SK-N-SH (cell line): ENCODE results near the gene IRAK2. TPM values are rescaled to one million over a fixed set of nuclear protein-coding genes. Genes with fewer than 3 reads are reported as not detected.

Experiments used
- CTCF ChIA-PET: fragments of 300-600, 350-600 bp; formaldehyde crosslinking; extraction: SDS; loops from one replicate; lab custom pipeline; 2021; lab: Yijun Ruan, JAX
- POLR2A ChIA-PET: fragments of 350-600 bp; sonication (Branson Sonifier 250); formaldehyde crosslinking; extraction: SDS; loops from one replicate; lab custom pipeline; 2020; ENCODE audit warnings: antibody characterized with exemption, inconsistent platforms; lab: Yijun Ruan, JAX
- DNase-seq: peaks from one replicate; pipeline ENCODE4 v3.0.0; 2012
- H2AFZ ChIP-seq: fragments of 200-600 bp; sonication (generic); 2 replicates; pipeline ENCODE4 v1.8.1; 2016; ENCODE audit warnings: antibody characterized with exemption, mild to moderate bottlenecking, low read depth
- H3F3A ChIP-seq: fragments of 200-600 bp; sonication (generic); replicated peaks from 2 replicates; pipeline ENCODE3; 2016; ENCODE audit warnings: antibody characterized with exemption, mild to moderate bottlenecking; ENCODE audit not compliant: insufficient read depth
- H3K27ac ChIP-seq, 2 experiments: fragments of 200-500 bp in 1 of 2; fragments of 200-600 bp in 1 of 2; sonication (Bioruptor generic) in 1 of 2; sonication (generic), shearing (Covaris generic) in 1 of 2; 2 replicates each; pipeline versions ENCODE4 v1.5.1 to v1.6.1; 2014 to 2016; ENCODE audit warnings: low read depth in 2 of 2, inconsistent platforms in 1 of 2, low read length in 1 of 2, mild to moderate bottlenecking in 1 of 2, mixed read lengths in 1 of 2
- H3K27me3 ChIP-seq: fragments of 200-600 bp; sonication (generic), shearing (Covaris generic); 2 replicates; pipeline ENCODE4 v1.6.1; 2016; ENCODE audit warnings: mixed run types; ENCODE audit not compliant: insufficient read depth
- H3K36me3 ChIP-seq, 2 experiments: fragments of 200-500 bp in 1 of 2; fragments of 200-600 bp in 1 of 2; sonication (Bioruptor generic) in 1 of 2; sonication (generic) in 1 of 2; replicated peaks in 1 of 2; 2 replicates each; pipeline versions ENCODE3 to v1.5.1; 2014 to 2016; ENCODE audit warnings: low read length in 1 of 2, mild to moderate bottlenecking in 1 of 2; ENCODE audit not compliant: insufficient read depth in 2 of 2, control insufficient read depth in 1 of 2
- H3K4me1 ChIP-seq, 2 experiments: fragments of 200-500 bp in 1 of 2; fragments of 200-600 bp in 1 of 2; sonication (Bioruptor generic) in 1 of 2; sonication (generic), shearing (Covaris generic) in 1 of 2; 2 replicates each; pipeline versions ENCODE4 v1.5.1 to v1.6.1; 2014 to 2016; ENCODE audit warnings: low read depth in 1 of 2, low read length in 1 of 2, mixed run types in 1 of 2; ENCODE audit not compliant: insufficient read depth in 2 of 2, control insufficient read depth in 1 of 2
- H3K4me2 ChIP-seq: fragments of 200-600 bp; sonication (generic), shearing (Covaris generic); 2 replicates; pipeline ENCODE4 v1.6.1; 2017; ENCODE audit warnings: mixed run types
- H3K4me3 ChIP-seq, 2 experiments: fragments of 200-500 bp in 1 of 2; fragments of 200-600 bp in 1 of 2; sonication (Bioruptor generic) in 1 of 2; sonication (generic), shearing (Covaris generic) in 1 of 2; 2 replicates each; pipeline versions ENCODE4 v1.5.1 to v1.8.1; 2014 to 2016; ENCODE audit warnings: low read depth in 2 of 2, inconsistent platforms in 1 of 2, low read length in 1 of 2, mild to moderate bottlenecking in 1 of 2, mixed read lengths in 1 of 2, moderate library complexity in 1 of 2
- H3K79me2 ChIP-seq: fragments of 200-600 bp; sonication (generic); 2 replicates; pipeline ENCODE4 v1.8.1; 2017; ENCODE audit warnings: mild to moderate bottlenecking; ENCODE audit not compliant: insufficient read depth
- H3K9ac ChIP-seq: fragments of 200-600 bp; sonication (generic); 2 replicates; pipeline ENCODE4 v1.6.1; 2017; ENCODE audit warnings: mixed run types
- H3K9me2 ChIP-seq: fragments of 200-600 bp; sonication (generic); 2 replicates; pipeline ENCODE4 v1.6.1; 2017; ENCODE audit warnings: mixed run types
- H3K9me3 ChIP-seq: fragments of 200-600 bp; sonication (generic); 2 replicates; pipeline ENCODE4 v1.6.1; 2017; ENCODE audit warnings: mixed run types, mild to moderate bottlenecking, moderate library complexity
- H4K20me1 ChIP-seq: fragments of 200-600 bp; sonication (generic); 2 replicates; pipeline ENCODE4 v1.6.1; 2017; ENCODE audit warnings: mild to moderate bottlenecking, mixed run types; ENCODE audit not compliant: insufficient read depth
- CHD2 ChIP-seq: fragments of 150-350 bp; IDR thresholded peaks from 2 replicates; pipeline ENCODE4 v1.6.1; 2018; ENCODE audit warnings: low read length; ENCODE audit not compliant: partially characterized antibody
- ELF1 ChIP-seq: IDR thresholded peaks from 2 replicates; pipeline ENCODE4 v1.4.0; 2012
- EP300 ChIP-seq, 2 experiments: IDR thresholded peaks; 2 replicates each; pipeline versions ENCODE4 v1.4.0 to v1.6.1; 2012; ENCODE audit warnings: borderline replicate concordance in 1 of 2, low read depth in 1 of 2, low read length in 1 of 2
- FOSL2 ChIP-seq: IDR thresholded peaks from 2 replicates; pipeline ENCODE4 v1.4.0; 2012; ENCODE audit warnings: low read depth, mild to moderate bottlenecking, moderate library complexity, borderline replicate concordance
- FOXJ3 ChIP-seq: sonication (generic); formaldehyde crosslinking; IDR thresholded peaks from 2 replicates; pipeline ENCODE4 v1.5.1; 2020; ENCODE audit warnings: mild to moderate bottlenecking, missing genetic modification reagents
- FOXM1 ChIP-seq: IDR thresholded peaks from 2 replicates; pipeline ENCODE4 v1.4.0; 2012; ENCODE audit warnings: low read depth, mild to moderate bottlenecking
- GABPA ChIP-seq: IDR thresholded peaks from 2 replicates; pipeline ENCODE4 v1.4.0; 2012; ENCODE audit warnings: low read depth, mild to moderate bottlenecking
- GATA2 ChIP-seq: sonication (generic); formaldehyde crosslinking; IDR thresholded peaks from 2 replicates; pipeline ENCODE4 v1.5.0; 2020; ENCODE audit warnings: mild to moderate bottlenecking, missing genetic modification reagents
- JUND ChIP-seq: IDR thresholded peaks from 2 replicates; pipeline ENCODE4 v1.4.0; 2012
- MEF2A ChIP-seq: IDR thresholded peaks from 2 replicates; pipeline ENCODE4 v1.4.0; 2012; ENCODE audit warnings: low read depth, borderline replicate concordance
- MXI1 ChIP-seq: IDR thresholded peaks from 2 replicates; pipeline ENCODE4 v1.6.1; 2012; ENCODE audit warnings: mild to moderate bottlenecking, low read depth, low read length, improper control_type of control experiment
- NRF1 ChIP-seq: IDR thresholded peaks from 2 replicates; pipeline ENCODE4 v1.6.1; 2012; ENCODE audit warnings: low read depth, mild to moderate bottlenecking, low read length
- RAD21 ChIP-seq: IDR thresholded peaks from 2 replicates; pipeline ENCODE4 v1.6.1; 2012; ENCODE audit warnings: mild to moderate bottlenecking, low read length
- RCOR1 ChIP-seq: fragments of 150-350 bp; IDR thresholded peaks from 2 replicates; pipeline ENCODE4 v1.6.1; 2017; ENCODE audit warnings: antibody characterized with exemption, low read length
- RFX5 ChIP-seq: IDR thresholded peaks from 2 replicates; pipeline ENCODE4 v1.6.1; 2012; ENCODE audit warnings: mild to moderate bottlenecking, improper control_type of control experiment, low read length
- RXRA ChIP-seq: IDR thresholded peaks from 2 replicates; pipeline ENCODE4 v1.4.0; 2012; ENCODE audit warnings: low read depth, mild to moderate bottlenecking, borderline replicate concordance
- TAF1 ChIP-seq: IDR thresholded peaks from 2 replicates; pipeline ENCODE4 v1.6.1; 2012; ENCODE audit warnings: low read depth, mild to moderate bottlenecking, low read length, moderate library complexity, borderline replicate concordance
- TCF12 ChIP-seq: IDR thresholded peaks from 2 replicates; pipeline ENCODE4 v1.4.0; 2012
- TEAD4 ChIP-seq: IDR thresholded peaks from 2 replicates; pipeline ENCODE4 v1.4.0; 2012; ENCODE audit warnings: mild to moderate bottlenecking, borderline replicate concordance; ENCODE audit not compliant: insufficient read depth
- YY1 ChIP-seq: IDR thresholded peaks from 2 replicates; pipeline ENCODE4 v1.4.0; 2012; ENCODE audit warnings: low read depth, mild to moderate bottlenecking
- WGBS: methylation state at CpG from one replicate; pipeline ENCODE4 v1.1.6; 2017; ENCODE audit warnings: low lambda C conversion rate; 5-methylcytosine and 5-hydroxymethylcytosine counted together
- polyA plus RNA-seq, 3 experiments: library from polyadenylated mRNA; depleted of rRNA; stranded (reverse); fragments of >200 nt; gene quantifications; 2 replicates each; pipeline ENCODE4 v1.2.3, GENCODE V29; 2012
- TF ChIP-seq, protein P1 (sequence below): IDR thresholded peaks from 2 replicates; pipeline ENCODE4 v1.6.1; 2012; ENCODE audit warnings: mild to moderate bottlenecking, low read depth, low read length, moderate library complexity
- TF ChIP-seq, protein P2 (sequence below): IDR thresholded peaks from 2 replicates; pipeline ENCODE4 v1.4.0; 2012; ENCODE audit warnings: low read depth, borderline replicate concordance
- TF ChIP-seq, protein P3 (sequence below): IDR thresholded peaks from 2 replicates; pipeline ENCODE4; 2012
- TF ChIP-seq, protein P4 (sequence below): fragments of 150-350 bp; IDR thresholded peaks from 2 replicates; pipeline ENCODE4 v1.6.1; 2016; ENCODE audit warnings: mild to moderate bottlenecking, low read depth, low read length
- TF ChIP-seq, protein P5 (sequence below): IDR thresholded peaks from 2 replicates; pipeline ENCODE4 v1.4.0; 2012; ENCODE audit warnings: low read depth, borderline replicate concordance

The IRAK2 gene
- polyA plus RNA-seq, 1 of the 3 experiments (the other 2 are of a cell fraction) = 7.7 TPM

DNA sequence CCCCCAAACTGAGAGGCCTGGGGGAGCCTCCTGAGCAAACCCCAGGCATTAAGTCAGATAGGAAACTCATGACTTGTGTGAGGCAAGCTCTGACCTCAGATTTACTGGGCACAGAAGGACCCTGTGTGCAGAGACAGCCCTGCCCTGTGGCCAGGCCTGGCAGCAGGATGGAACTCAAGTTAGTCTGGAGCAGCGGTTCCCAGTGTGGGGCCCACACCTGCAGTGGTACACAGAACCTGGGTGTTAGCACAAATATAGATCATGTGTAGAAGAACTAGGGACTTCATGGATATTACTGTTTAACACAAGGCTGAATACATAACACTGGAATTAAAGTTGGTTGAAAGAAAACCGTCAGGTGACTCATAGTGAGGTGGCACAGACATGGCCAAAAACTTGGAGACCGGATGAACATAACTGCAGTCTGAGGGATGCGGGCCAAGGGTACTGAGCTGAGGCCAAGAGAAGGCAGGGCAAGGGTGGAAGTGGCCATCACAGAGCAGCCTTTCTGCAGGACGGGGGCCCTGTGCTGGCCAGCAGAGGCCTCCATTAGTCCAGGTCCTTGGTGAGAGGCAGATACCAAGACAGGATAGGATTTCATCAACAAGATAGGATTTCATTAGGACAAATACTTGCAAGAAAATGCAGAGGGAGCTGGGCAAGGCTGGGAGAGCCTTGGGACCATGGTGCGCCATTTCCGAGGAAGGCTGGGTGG, 40.9 kb downstream of the IRAK2 start:
- Histone ChIP-seq H3K27me3 (no peaks in the 10 kb centered on the region), H3K27ac (peak overlapping the region; percentile 45 to 97), H3F3A (peaks cover 34% of the 10 kb centered on the region), H3K4me1 (peaks cover 13 to 40% of the 10 kb centered on the region in 2 experiments; a peak in 3 of 4 replicates), H3K9ac (peak overlapping the region; percentile 66), H3K4me2 (peak overlapping the region; percentile 64), H3K9me3 (no peaks in the 10 kb centered on the region), H3K4me3 (no peak overlapping the region), H2AFZ (peak overlapping the region; percentile 10; the same call in 1 of the 2 replicates), H3K36me3 (peaks cover 0 to 16% of the 10 kb centered on the region in 2 experiments), H3K79me2 (peaks cover 16% of the 10 kb centered on the region; the same call in 1 of the 2 replicates), H4K20me1 (no peaks in the 10 kb centered on the region), H3K9me2 (no peaks in the 10 kb centered on the region)
- WGBS = 34% methylated on average over 7 of the region's 7 CpGs
- ChIA-PET POLR2A (interaction anchor here (1.2 kb wide), 1 partner anchor 13 kb away, joined by 3 read pairs; no protein-coding TSS in a partner anchor), CTCF (interaction anchor here (0.5 to 1.4 kb wide), 3 partner anchors 12 to 119 kb away, joined by 3 read pairs; no protein-coding TSS in a partner anchor)
- no peak for DNase-seq
- TF ChIP-seq ELF1 = no peak
- TF ChIP-seq, protein P1, sequence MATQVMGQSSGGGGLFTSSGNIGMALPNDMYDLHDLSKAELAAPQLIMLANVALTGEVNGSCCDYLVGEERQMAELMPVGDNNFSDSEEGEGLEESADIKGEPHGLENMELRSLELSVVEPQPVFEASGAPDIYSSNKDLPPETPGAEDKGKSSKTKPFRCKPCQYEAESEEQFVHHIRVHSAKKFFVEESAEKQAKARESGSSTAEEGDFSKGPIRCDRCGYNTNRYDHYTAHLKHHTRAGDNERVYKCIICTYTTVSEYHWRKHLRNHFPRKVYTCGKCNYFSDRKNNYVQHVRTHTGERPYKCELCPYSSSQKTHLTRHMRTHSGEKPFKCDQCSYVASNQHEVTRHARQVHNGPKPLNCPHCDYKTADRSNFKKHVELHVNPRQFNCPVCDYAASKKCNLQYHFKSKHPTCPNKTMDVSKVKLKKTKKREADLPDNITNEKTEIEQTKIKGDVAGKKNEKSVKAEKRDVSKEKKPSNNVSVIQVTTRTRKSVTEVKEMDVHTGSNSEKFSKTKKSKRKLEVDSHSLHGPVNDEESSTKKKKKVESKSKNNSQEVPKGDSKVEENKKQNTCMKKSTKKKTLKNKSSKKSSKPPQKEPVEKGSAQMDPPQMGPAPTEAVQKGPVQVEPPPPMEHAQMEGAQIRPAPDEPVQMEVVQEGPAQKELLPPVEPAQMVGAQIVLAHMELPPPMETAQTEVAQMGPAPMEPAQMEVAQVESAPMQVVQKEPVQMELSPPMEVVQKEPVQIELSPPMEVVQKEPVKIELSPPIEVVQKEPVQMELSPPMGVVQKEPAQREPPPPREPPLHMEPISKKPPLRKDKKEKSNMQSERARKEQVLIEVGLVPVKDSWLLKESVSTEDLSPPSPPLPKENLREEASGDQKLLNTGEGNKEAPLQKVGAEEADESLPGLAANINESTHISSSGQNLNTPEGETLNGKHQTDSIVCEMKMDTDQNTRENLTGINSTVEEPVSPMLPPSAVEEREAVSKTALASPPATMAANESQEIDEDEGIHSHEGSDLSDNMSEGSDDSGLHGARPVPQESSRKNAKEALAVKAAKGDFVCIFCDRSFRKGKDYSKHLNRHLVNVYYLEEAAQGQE = peak; percentile 53; the same call in 1 of the 2 replicates
- TF ChIP-seq FOXJ3 (CRISPR knock-in tag) = no peak
- TF ChIP-seq GABPA = no peak
- no peak for TF ChIP-seq GATA2 (CRISPR knock-in tag)
- TF ChIP-seq, protein P2, sequence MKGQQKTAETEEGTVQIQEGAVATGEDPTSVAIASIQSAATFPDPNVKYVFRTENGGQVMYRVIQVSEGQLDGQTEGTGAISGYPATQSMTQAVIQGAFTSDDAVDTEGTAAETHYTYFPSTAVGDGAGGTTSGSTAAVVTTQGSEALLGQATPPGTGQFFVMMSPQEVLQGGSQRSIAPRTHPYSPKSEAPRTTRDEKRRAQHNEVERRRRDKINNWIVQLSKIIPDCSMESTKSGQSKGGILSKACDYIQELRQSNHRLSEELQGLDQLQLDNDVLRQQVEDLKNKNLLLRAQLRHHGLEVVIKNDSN = peak; percentile 48; the same call in 1 of the 2 replicates
- TF ChIP-seq MXI1 = no peak
- TF ChIP-seq RFX5 = no peak
- TF ChIP-seq FOSL2 = peak; percentile 98
- peak; percentile 83 for TF ChIP-seq TCF12
- TF ChIP-seq NRF1 = no peak
- peak; percentile 58; the same call in 1 of the 2 replicates for TF ChIP-seq TEAD4
- TF ChIP-seq, protein P3, sequence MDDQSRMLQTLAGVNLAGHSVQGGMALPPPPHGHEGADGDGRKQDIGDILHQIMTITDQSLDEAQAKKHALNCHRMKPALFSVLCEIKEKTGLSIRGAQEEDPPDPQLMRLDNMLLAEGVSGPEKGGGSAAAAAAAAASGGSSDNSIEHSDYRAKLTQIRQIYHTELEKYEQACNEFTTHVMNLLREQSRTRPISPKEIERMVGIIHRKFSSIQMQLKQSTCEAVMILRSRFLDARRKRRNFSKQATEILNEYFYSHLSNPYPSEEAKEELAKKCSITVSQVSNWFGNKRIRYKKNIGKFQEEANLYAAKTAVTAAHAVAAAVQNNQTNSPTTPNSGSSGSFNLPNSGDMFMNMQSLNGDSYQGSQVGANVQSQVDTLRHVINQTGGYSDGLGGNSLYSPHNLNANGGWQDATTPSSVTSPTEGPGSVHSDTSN = peak; percentile 76
- TF ChIP-seq FOXM1 = peak; percentile 84; the same call in 1 of the 2 replicates
- no peak for TF ChIP-seq RAD21
- TF ChIP-seq CHD2 = no peak
- peak; percentile 97 for TF ChIP-seq JUND
- TF ChIP-seq MEF2A = no peak
- TF ChIP-seq YY1 = peak; percentile 60; the same call in 1 of the 2 replicates
- TF ChIP-seq RCOR1 = no peak
- TF ChIP-seq RXRA = peak; percentile 80; the same call in 1 of the 2 replicates
- TF ChIP-seq, protein P4, sequence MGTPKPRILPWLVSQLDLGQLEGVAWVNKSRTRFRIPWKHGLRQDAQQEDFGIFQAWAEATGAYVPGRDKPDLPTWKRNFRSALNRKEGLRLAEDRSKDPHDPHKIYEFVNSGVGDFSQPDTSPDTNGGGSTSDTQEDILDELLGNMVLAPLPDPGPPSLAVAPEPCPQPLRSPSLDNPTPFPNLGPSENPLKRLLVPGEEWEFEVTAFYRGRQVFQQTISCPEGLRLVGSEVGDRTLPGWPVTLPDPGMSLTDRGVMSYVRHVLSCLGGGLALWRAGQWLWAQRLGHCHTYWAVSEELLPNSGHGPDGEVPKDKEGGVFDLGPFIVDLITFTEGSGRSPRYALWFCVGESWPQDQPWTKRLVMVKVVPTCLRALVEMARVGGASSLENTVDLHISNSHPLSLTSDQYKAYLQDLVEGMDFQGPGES = no peak
- TF ChIP-seq, protein P5, sequence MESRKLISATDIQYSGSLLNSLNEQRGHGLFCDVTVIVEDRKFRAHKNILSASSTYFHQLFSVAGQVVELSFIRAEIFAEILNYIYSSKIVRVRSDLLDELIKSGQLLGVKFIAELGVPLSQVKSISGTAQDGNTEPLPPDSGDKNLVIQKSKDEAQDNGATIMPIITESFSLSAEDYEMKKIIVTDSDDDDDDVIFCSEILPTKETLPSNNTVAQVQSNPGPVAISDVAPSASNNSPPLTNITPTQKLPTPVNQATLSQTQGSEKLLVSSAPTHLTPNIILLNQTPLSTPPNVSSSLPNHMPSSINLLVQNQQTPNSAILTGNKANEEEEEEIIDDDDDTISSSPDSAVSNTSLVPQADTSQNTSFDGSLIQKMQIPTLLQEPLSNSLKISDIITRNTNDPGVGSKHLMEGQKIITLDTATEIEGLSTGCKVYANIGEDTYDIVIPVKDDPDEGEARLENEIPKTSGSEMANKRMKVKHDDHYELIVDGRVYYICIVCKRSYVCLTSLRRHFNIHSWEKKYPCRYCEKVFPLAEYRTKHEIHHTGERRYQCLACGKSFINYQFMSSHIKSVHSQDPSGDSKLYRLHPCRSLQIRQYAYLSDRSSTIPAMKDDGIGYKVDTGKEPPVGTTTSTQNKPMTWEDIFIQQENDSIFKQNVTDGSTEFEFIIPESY = peak; percentile 57; the same call in 1 of the 2 replicates
- peak in 1 of 2 experiments; percentile 94; a peak in 2 of 4 replicates for TF ChIP-seq EP300 (IDR thresholded peaks at IDR 0.05; ENCODE audit: borderline replicate concordance in 1 of 2, low read depth in 1 of 2, low read length in 1 of 2)
- TF ChIP-seq TAF1 = peak; percentile 55; the same call in 1 of the 2 replicates
